Left renal pelvis (tissue), 4 donors: Measurements from ENCODE around the gene MRRF. TPM values are rescaled to one million over a fixed set of nuclear protein-coding genes. Genes with fewer than 3 reads are reported as not detected.
"Not testable (repeated sequence)": the region's sequence is repeated elsewhere in the genome, so short reads cannot be mapped to it uniquely, and the experiment has no call there.

Experiments
- DNase-seq, 4 donors: peaks; one replicate each; pipeline ENCODE4 v3.0.0-alpha.2; 2013; ENCODE audit warnings: low read depth in 4 of 4, low spot score in 3 of 4
- polyA plus RNA-seq, 4 donors: library from polyadenylated mRNA; unstranded; fragments of 120-200 nt; gene quantifications; one replicate each; pipeline ENCODE4 v1.2.1, GENCODE V29; 2013; ENCODE audit not compliant: insufficient read length in 4 of 4

MRRF gene
- polyA plus RNA-seq, 4 donors, result 21.9 to 46.3 (median 44.9) TPM

- DNase-seq, result no peak
Observed at GRCh38 chr9:122268041-122268814, 3.5 kb downstream of the MRRF start.

GRCh38 chr9:122274055-122274454, 9.4 kb downstream of the MRRF start:
- no peak for DNase-seq

GRCh38 chr9:122276096-122276495, 11.4 kb downstream of the MRRF start:
- no peak for DNase-seq

- no peak for DNase-seq
Observed at GRCh38 chr9:122277285-122277897, 12.7 kb downstream of the MRRF start.

GRCh38 chr9:122281368-122281767, 16.7 kb downstream of the MRRF start:
- no peak for DNase-seq

GRCh38 chr9:122286764-122287163, 22.1 kb downstream of the MRRF start:
- DNase-seq, result no peak

- DNase-seq, result no peak
Observed at GRCh38 chr9:122287214-122287720, 22.6 kb downstream of the MRRF start.

- DNase-seq, result no peak
Observed at GRCh38 chr9:122291458-122291857, 26.8 kb downstream of the MRRF start.

- DNase-seq, result no peak
Observed at GRCh38 chr9:122294531-122294930, 29.8 kb downstream of the MRRF start.

GRCh38 chr9:122297512-122297911, 32.8 kb downstream of the MRRF start:
- no peak for DNase-seq

GRCh38 chr9:122302237-122303093, 37.8 kb downstream of the MRRF start:
- no peak for DNase-seq

GRCh38 chr9:122307061-122307460, 42.4 kb downstream of the MRRF start:
- no peak for DNase-seq

- no peak for DNase-seq
Observed at GRCh38 chr9:122307925-122308324, 43.2 kb downstream of the MRRF start.

GRCh38 chr9:122309861-122310260, 45.2 kb downstream of the MRRF start:
- no peak for DNase-seq

- no peak for DNase-seq
Observed at GRCh38 chr9:122314165-122314564, 49.5 kb downstream of the MRRF start.

- DNase-seq, result no peak
Observed at GRCh38 chr9:122315534-122315933, 50.9 kb downstream of the MRRF start.

GRCh38 chr9:122318284-122318683, 53.6 kb downstream of the MRRF start:
- DNase-seq, result no peak

- no peak for DNase-seq
Observed at GRCh38 chr9:122320413-122320881, 55.8 kb downstream of the MRRF start.

GRCh38 chr9:122322553-122322952, 57.9 kb downstream of the MRRF start:
- no peak for DNase-seq

GRCh38 chr9:122324665-122325064, 60.0 kb downstream of the MRRF start:
- not testable (repeated sequence) for DNase-seq

- DNase-seq, result no peak
Observed at GRCh38 chr9:122325124-122325523, 60.4 kb downstream of the MRRF start.
